ENCODE measurements around the gene RBPJL. TPM values are rescaled to one million over a fixed set of nuclear protein-coding genes. Genes with fewer than 3 reads are reported as not detected.

RBPJL gene
- total and polyA plus RNA-seq, 2 of the 13 experiments (the other 11 are each of a cell fraction or from before 2014, with no cell fraction given), result not detected

GRCh38 chr20:45347936-45348778, 41.5 kb downstream of the RBPJL start, which contains the start of gene SDC4 (continued):
- peak; percentile 21 for TF ChIP-seq RBM22 (optimal IDR thresholded peaks at IDR 0.05; ENCODE audit: low read length)
- TF ChIP-seq ZNF264 (CRISPR knock-in tag; IDR thresholded peaks at IDR 0.05), result peak; percentile 39; the same call in 1 of the 2 replicates
- TF ChIP-seq PHF8 (CRISPR knock-in tag; IDR thresholded peaks at IDR 0.05), result peak; percentile 86
- TF ChIP-seq HMG20B (CRISPR knock-in tag; conservative IDR thresholded peaks at IDR 0.05), result no peak
- TF ChIP-seq MAZ (IDR thresholded peaks at IDR 0.05; ENCODE audit: borderline replicate concordance, low read depth, low read length), result peak; percentile 36; the same call in 1 of the 2 replicates
- peak; percentile 73; the same call in 1 of the 2 replicates for TF ChIP-seq MAZ (CRISPR knock-in tag; IDR thresholded peaks at IDR 0.05; ENCODE audit: low read depth)
- TF ChIP-seq NR2F6 (IDR thresholded peaks at IDR 0.05), result no peak
- 0 out of 2 replicates have a peak, but pooled peaks have one; percentile 19 for TF ChIP-seq NR2F6 (CRISPR knock-in tag; IDR thresholded peaks at IDR 0.05)
- TF ChIP-seq CAMTA2 (CRISPR knock-in tag; IDR thresholded peaks at IDR 0.05; ENCODE audit: borderline replicate concordance), result peak; percentile 71; the same call in 1 of the 2 replicates
- peak; percentile 82 for TF ChIP-seq ERF (CRISPR knock-in tag; IDR thresholded peaks at IDR 0.05)
- TF ChIP-seq SNRNP70 (IDR thresholded peaks at IDR 0.05; ENCODE audit: low read depth, low read length), result no peak
- TF ChIP-seq REXO4 (CRISPR knock-in tag; IDR thresholded peaks at IDR 0.05; ENCODE audit: borderline replicate concordance), result no peak
- 0 out of 2 replicates have a peak, but pooled peaks have one; percentile 28 for TF ChIP-seq MAFG (CRISPR knock-in tag; IDR thresholded peaks at IDR 0.05)
- TF ChIP-seq, protein P1, sequence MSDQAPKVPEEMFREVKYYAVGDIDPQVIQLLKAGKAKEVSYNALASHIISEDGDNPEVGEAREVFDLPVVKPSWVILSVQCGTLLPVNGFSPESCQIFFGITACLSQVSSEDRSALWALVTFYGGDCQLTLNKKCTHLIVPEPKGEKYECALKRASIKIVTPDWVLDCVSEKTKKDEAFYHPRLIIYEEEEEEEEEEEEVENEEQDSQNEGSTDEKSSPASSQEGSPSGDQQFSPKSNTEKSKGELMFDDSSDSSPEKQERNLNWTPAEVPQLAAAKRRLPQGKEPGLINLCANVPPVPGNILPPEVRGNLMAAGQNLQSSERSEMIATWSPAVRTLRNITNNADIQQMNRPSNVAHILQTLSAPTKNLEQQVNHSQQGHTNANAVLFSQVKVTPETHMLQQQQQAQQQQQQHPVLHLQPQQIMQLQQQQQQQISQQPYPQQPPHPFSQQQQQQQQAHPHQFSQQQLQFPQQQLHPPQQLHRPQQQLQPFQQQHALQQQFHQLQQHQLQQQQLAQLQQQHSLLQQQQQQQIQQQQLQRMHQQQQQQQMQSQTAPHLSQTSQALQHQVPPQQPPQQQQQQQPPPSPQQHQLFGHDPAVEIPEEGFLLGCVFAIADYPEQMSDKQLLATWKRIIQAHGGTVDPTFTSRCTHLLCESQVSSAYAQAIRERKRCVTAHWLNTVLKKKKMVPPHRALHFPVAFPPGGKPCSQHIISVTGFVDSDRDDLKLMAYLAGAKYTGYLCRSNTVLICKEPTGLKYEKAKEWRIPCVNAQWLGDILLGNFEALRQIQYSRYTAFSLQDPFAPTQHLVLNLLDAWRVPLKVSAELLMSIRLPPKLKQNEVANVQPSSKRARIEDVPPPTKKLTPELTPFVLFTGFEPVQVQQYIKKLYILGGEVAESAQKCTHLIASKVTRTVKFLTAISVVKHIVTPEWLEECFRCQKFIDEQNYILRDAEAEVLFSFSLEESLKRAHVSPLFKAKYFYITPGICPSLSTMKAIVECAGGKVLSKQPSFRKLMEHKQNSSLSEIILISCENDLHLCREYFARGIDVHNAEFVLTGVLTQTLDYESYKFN (CRISPR knock-in tag; conservative IDR thresholded peaks at IDR 0.05), result peak; percentile 44
- TF ChIP-seq, protein P2, sequence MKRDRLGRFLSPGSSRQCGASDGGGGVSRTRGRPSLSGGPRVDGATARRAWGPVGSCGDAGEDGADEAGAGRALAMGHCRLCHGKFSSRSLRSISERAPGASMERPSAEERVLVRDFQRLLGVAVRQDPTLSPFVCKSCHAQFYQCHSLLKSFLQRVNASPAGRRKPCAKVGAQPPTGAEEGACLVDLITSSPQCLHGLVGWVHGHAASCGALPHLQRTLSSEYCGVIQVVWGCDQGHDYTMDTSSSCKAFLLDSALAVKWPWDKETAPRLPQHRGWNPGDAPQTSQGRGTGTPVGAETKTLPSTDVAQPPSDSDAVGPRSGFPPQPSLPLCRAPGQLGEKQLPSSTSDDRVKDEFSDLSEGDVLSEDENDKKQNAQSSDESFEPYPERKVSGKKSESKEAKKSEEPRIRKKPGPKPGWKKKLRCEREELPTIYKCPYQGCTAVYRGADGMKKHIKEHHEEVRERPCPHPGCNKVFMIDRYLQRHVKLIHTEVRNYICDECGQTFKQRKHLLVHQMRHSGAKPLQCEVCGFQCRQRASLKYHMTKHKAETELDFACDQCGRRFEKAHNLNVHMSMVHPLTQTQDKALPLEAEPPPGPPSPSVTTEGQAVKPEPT (CRISPR knock-in tag; IDR thresholded peaks at IDR 0.05; ENCODE audit: low read depth), result 0 out of 2 replicates have a peak, but pooled peaks have one; percentile 30
- TF ChIP-seq ZNF816 (CRISPR knock-in tag; IDR thresholded peaks at IDR 0.05; ENCODE audit: borderline replicate concordance), result peak; percentile 90
- peak; percentile 71; the same call in 1 of the 2 replicates for TF ChIP-seq ARNT2 (CRISPR knock-in tag; IDR thresholded peaks at IDR 0.05; ENCODE audit: low read depth)
- TF ChIP-seq RNF2 (conservative IDR thresholded peaks at IDR 0.05; ENCODE audit: low read depth), result peak; percentile 59; the same call in 1 of the 2 replicates
- peak; percentile 26; the same call in 1 of the 2 replicates for TF ChIP-seq PRDM10 (CRISPR knock-in tag; IDR thresholded peaks at IDR 0.05; ENCODE audit: low read depth)
- TF ChIP-seq RCOR2 (CRISPR knock-in tag; IDR thresholded peaks at IDR 0.05), result peak; percentile 17; the same call in 1 of the 2 replicates
- peak; percentile 88; the same call in 1 of the 2 replicates for TF ChIP-seq ETV6 (CRISPR knock-in tag; conservative IDR thresholded peaks at IDR 0.05)

Data from HepG2 (cell line).